ENCODE measurements around the gene PARD3B.

GRCh38 chr2:204891739-204892138 lies 346.5 kb downstream of the PARD3B start:
- TF ChIP-seq POLR2AphosphoS5 (IDR thresholded peaks at IDR 0.05; ENCODE audit: low read depth, low read length) (no peak), POLR2A (IDR thresholded peaks at IDR 0.05; ENCODE audit: low read depth, low read length) (no peak), TAF1 (IDR thresholded peaks at IDR 0.05; ENCODE audit: low read depth, low read length) (no peak), POU2F2 (IDR thresholded peaks at IDR 0.05; ENCODE audit: low read depth, low read length) (no peak), PAX5 (IDR thresholded peaks at IDR 0.05; ENCODE audit: insufficient read depth, low read length, severe bottlenecking) (no peak), SPI1 (IDR thresholded peaks at IDR 0.05; ENCODE audit: low read depth, low read length) (no peak)

Measured in GM12891 (cell line).